Left ventricle myocardium inferior (tissue), 1 donor: ENCODE measurements around the gene ETV4. TPM values are rescaled to one million over a fixed set of nuclear protein-coding genes. Genes with fewer than 3 reads are reported as not detected.

Experiments
- DNase-seq: peaks from one replicate; pipeline ENCODE4 v3.0.0-alpha.2; 2020
- H3K27ac ChIP-seq: fragments of 200-600 bp; replicated peaks from 2 replicates; pipeline ENCODE4 v1.8.0; 2021
- H3K27me3 ChIP-seq: fragments of 200-600 bp; 2 replicates; pipeline ENCODE4 v1.8.0; 2021; ENCODE audit warnings: low read depth
- H3K36me3 ChIP-seq: fragments of 200-600 bp; 2 replicates; pipeline ENCODE4 v1.8.0; 2021
- H3K4me1 ChIP-seq: fragments of 200-600 bp; 2 replicates; pipeline ENCODE4 v1.8.0; 2021
- H3K4me3 ChIP-seq: fragments of 200-600 bp; 2 replicates; pipeline ENCODE4 v1.8.0; 2021; ENCODE audit warnings: mild to moderate bottlenecking, moderate library complexity
- H3K9me3 ChIP-seq: fragments of 200-600 bp; replicated peaks from 2 replicates; pipeline ENCODE4 v1.8.0; 2021
- CTCF ChIP-seq: fragments of 200-600 bp; IDR thresholded peaks from 2 replicates; pipeline ENCODE4 v1.8.0; 2021; ENCODE audit warnings: antibody characterized with exemption, mild to moderate bottlenecking, borderline replicate concordance
- intact Hi-C: fragments of 100-400 bp; cut with micrococcal nuclease; formaldehyde crosslinking; loops from one replicate; pipeline ENCODE4 v1.11.0; 2022
- total RNA-seq: library from RNA; stranded (reverse); fragmentation: NEBNext Ultra II Directional; extraction: Animal tissue kit (Norgen Biotek cat#: 25700); gene quantifications from one replicate; pipeline ENCODE4 v1.2.1, GENCODE V29; 2021
- donor health status: DM: no; HTN: yes; CAD: no; lungs with severe emphysema.

ETV4 gene
- total RNA-seq, 1 donor from 2014 or later = 0.60 TPM

GRCh38 chr17:43532581-43532980 lies 13.6 kb downstream of the ETV4 start:
- H3K27me3 ChIP-seq = no peaks in the 10 kb centered on the region
- DNase-seq = no peak
- no peaks in the 10 kb centered on the region for H3K36me3 ChIP-seq
- intact Hi-C loops = no loop called here
- H3K27ac ChIP-seq = no peak overlapping the region
- H3K4me1 ChIP-seq = peaks cover 49% of the 10 kb centered on the region
- no peaks in the 10 kb centered on the region for H3K9me3 ChIP-seq
- H3K4me3 ChIP-seq = no peak overlapping the region
- no peak for TF ChIP-seq CTCF

- Histone ChIP-seq H3K4me3 (no peak overlapping the region), H3K36me3 (peaks cover under 1% of the 10 kb centered on the region), H3K4me1 (peaks cover 55% of the 10 kb centered on the region), H3K27ac (no peak overlapping the region), H3K9me3 (no peaks in the 10 kb centered on the region), H3K27me3 (no peaks in the 10 kb centered on the region)
- DNase-seq = no peak
- no peak for TF ChIP-seq CTCF
- intact Hi-C loops = no loop called here
Measured at GRCh38 chr17:43531955-43532354, 14.2 kb downstream of the ETV4 start.

GRCh38 chr17:43531082-43531378 lies 15.1 kb downstream of the ETV4 start:
- peaks cover 9% of the 10 kb centered on the region for H3K36me3 ChIP-seq
- H3K4me3 ChIP-seq = peak overlapping the region; percentile 47
- H3K4me1 ChIP-seq = peaks cover 56% of the 10 kb centered on the region
- intact Hi-C loops = no loop called here
- TF ChIP-seq CTCF = no peak
- no peaks in the 10 kb centered on the region for H3K9me3 ChIP-seq
- H3K27ac ChIP-seq = peak overlapping the region; percentile 69
- no peak for DNase-seq
- H3K27me3 ChIP-seq = no peaks in the 10 kb centered on the region

GRCh38 chr17:43530288-43531081 lies 15.7 kb downstream of the ETV4 start:
- peak overlapping the region; percentile 47 for H3K4me3 ChIP-seq
- peaks cover 60% of the 10 kb centered on the region for H3K4me1 ChIP-seq
- peak; percentile 63 for DNase-seq
- peaks cover 13% of the 10 kb centered on the region for H3K36me3 ChIP-seq
- no peak for TF ChIP-seq CTCF
- intact Hi-C loops = no loop called here
- H3K9me3 ChIP-seq = no peaks in the 10 kb centered on the region
- H3K27ac ChIP-seq = peak overlapping the region; percentile 69
- no peaks in the 10 kb centered on the region for H3K27me3 ChIP-seq

GRCh38 chr17:43529947-43530287 lies 16.2 kb downstream of the ETV4 start:
- Histone ChIP-seq H3K4me1 (peaks cover 63% of the 10 kb centered on the region), H3K27ac (peak overlapping the region; percentile 69), H3K36me3 (peaks cover 19% of the 10 kb centered on the region), H3K9me3 (no peaks in the 10 kb centered on the region), H3K4me3 (peak overlapping the region; percentile 47), H3K27me3 (no peaks in the 10 kb centered on the region)
- no peak for DNase-seq
- intact Hi-C loops = no loop called here
- TF ChIP-seq CTCF = no peak
